ENCODE measurements around the gene PGBD5. TPM values are rescaled to one million over a fixed set of nuclear protein-coding genes. Genes with fewer than 3 reads are reported as not detected.

Gene PGBD5
- total RNA-seq, 2 experiments from 2014 or later = not detected

GRCh38 chr1:230271300-230272035, 154.7 kb downstream of the PGBD5 start:
- Mint-ChIP-seq H3K27ac (peak overlapping the region; percentile 42), H3K4me1 (peaks cover 35% of the 10 kb centered on the region), H3K9me3 (no peaks in the 10 kb centered on the region), H3K36me3 (ENCODE audit: low read depth) (peaks cover 3% of the 10 kb centered on the region), H3K27me3 (no peaks in the 10 kb centered on the region), H3K4me3 (no peak overlapping the region)
- DNase-seq = no peak
- CTCF ChIA-PET = no interaction called here
- POLR2A ChIA-PET = no interaction called here

- H3K4me1 Mint-ChIP-seq = peaks cover 35% of the 10 kb centered on the region
Measured at GRCh38 chr1:230270559-230271281, 155.4 kb downstream of the PGBD5 start.

GRCh38 chr1:230270185-230270558, 156.0 kb downstream of the PGBD5 start:
- ChIA-PET POLR2A (interaction anchor here (0.9 kb wide), 1 partner anchor 157 kb away, joined by 3 read pairs; no protein-coding TSS in a partner anchor), CTCF (interaction anchor here (0.6 kb wide), 1 partner anchor 1014 kb away, joined by 4 read pairs; no protein-coding TSS in a partner anchor)
- Mint-ChIP-seq H3K4me3 (peak overlapping the region; percentile 22), H3K27ac (peak overlapping the region; percentile 61), H3K36me3 (ENCODE audit: low read depth) (peaks cover 3% of the 10 kb centered on the region), H3K27me3 (no peaks in the 10 kb centered on the region), H3K4me1 (peaks cover 35% of the 10 kb centered on the region), H3K9me3 (no peaks in the 10 kb centered on the region)
- DNase-seq = no peak

More at GRCh38 chr1:230270559-230271281, 155.4 kb downstream of the PGBD5 start:
- no peak for DNase-seq
- peaks cover 3% of the 10 kb centered on the region for H3K36me3 Mint-ChIP-seq (ENCODE audit: low read depth)
- H3K27me3 Mint-ChIP-seq = no peaks in the 10 kb centered on the region
- CTCF ChIA-PET = no interaction called here
- H3K4me3 Mint-ChIP-seq = peak overlapping the region; percentile 22
- H3K27ac Mint-ChIP-seq = peak overlapping the region; percentile 61
- no peaks in the 10 kb centered on the region for H3K9me3 Mint-ChIP-seq
- POLR2A ChIA-PET = interaction anchor here (0.9 kb wide), 1 partner anchor 158 kb away, joined by 3 read pairs; no protein-coding TSS in a partner anchor

GRCh38 chr1:230268371-230269170, 157.6 kb downstream of the PGBD5 start:
- Mint-ChIP-seq H3K4me3 (no peak overlapping the region), H3K4me1 (peaks cover 28% of the 10 kb centered on the region), H3K27me3 (no peaks in the 10 kb centered on the region), H3K36me3 (ENCODE audit: low read depth) (peaks cover 10% of the 10 kb centered on the region), H3K9me3 (no peaks in the 10 kb centered on the region), H3K27ac (no peak overlapping the region)
- CTCF ChIA-PET = no interaction called here
- POLR2A ChIA-PET = no interaction called here
- no peak for DNase-seq

- no peak for DNase-seq
- Mint-ChIP-seq H3K4me3 (no peak overlapping the region), H3K27ac (no peak overlapping the region), H3K36me3 (ENCODE audit: low read depth) (peaks cover 12% of the 10 kb centered on the region), H3K9me3 (no peaks in the 10 kb centered on the region), H3K4me1 (peaks cover 22% of the 10 kb centered on the region), H3K27me3 (no peaks in the 10 kb centered on the region)
- ChIA-PET CTCF (no interaction called here), POLR2A (interaction anchor here (0.9 kb wide), 1 partner anchor 76 kb away, joined by 3 read pairs; no protein-coding TSS in a partner anchor)
Measured at GRCh38 chr1:230267338-230268065, 158.6 kb downstream of the PGBD5 start.

- Mint-ChIP-seq H3K9me3 (no peaks in the 10 kb centered on the region), H3K36me3 (ENCODE audit: low read depth) (peaks cover 12% of the 10 kb centered on the region), H3K27ac (no peak overlapping the region), H3K27me3 (no peaks in the 10 kb centered on the region), H3K4me3 (no peak overlapping the region), H3K4me1 (peaks cover 20% of the 10 kb centered on the region)
- POLR2A ChIA-PET = interaction anchor here (0.9 kb wide), 1 partner anchor 75 kb away, joined by 3 read pairs; no protein-coding TSS in a partner anchor
- CTCF ChIA-PET = no interaction called here
- no peak for DNase-seq
Measured at GRCh38 chr1:230266456-230266855, 159.7 kb downstream of the PGBD5 start.

- CTCF ChIA-PET = no interaction called here
- H3K4me1 Mint-ChIP-seq = peaks cover 10% of the 10 kb centered on the region
Measured at GRCh38 chr1:230265200-230266115, 160.7 kb downstream of the PGBD5 start.

More at GRCh38 chr1:230265200-230266115, 160.7 kb downstream of the PGBD5 start:
- Mint-ChIP-seq H3K9me3 (no peaks in the 10 kb centered on the region), H3K27me3 (no peaks in the 10 kb centered on the region), H3K36me3 (ENCODE audit: low read depth) (peaks cover 12% of the 10 kb centered on the region), H3K4me3 (no peak overlapping the region), H3K27ac (no peak overlapping the region)
- POLR2A ChIA-PET = no interaction called here
- no peak for DNase-seq

Other genes with a start within 250 kb of the PGBD5 start
- 10 to 100 TPM; 22.3 to 29.1 TPM for gene COG2, start 216.1 kb upstream of the PGBD5 start, total RNA-seq